Adrenal gland (tissue), 5 donors: ENCODE data around the gene C5orf15.

ENCODE experiments used
- POLR2A ChIP-seq, 2 donors: fragments of 450-650 bp; IDR thresholded peaks; one replicate each; pipeline ENCODE4 v1.6.1; 2017; ENCODE audit warnings: antibody characterized with exemption in 2 of 2, mild to moderate bottlenecking in 2 of 2, moderate library complexity in 1 of 2
- TF ChIP-seq, protein P1 (sequence below), 6 experiments: fragments of 450-650 bp in 4 of 6; fragments of 200-600 bp in 2 of 6; sonication (generic) in 1 of 6; IDR thresholded peaks; 1 replicate in 5 of 6; 2 replicates in 1 of 6; pipeline versions ENCODE4 v1.5.1 to v1.8.0; 2016 to 2021; ENCODE audit warnings: antibody characterized with exemption in 6 of 6, mild to moderate bottlenecking in 2 of 6, moderate library complexity in 1 of 6
- donor health status: DM: no; HTN: no; CAD: no.

DNA sequence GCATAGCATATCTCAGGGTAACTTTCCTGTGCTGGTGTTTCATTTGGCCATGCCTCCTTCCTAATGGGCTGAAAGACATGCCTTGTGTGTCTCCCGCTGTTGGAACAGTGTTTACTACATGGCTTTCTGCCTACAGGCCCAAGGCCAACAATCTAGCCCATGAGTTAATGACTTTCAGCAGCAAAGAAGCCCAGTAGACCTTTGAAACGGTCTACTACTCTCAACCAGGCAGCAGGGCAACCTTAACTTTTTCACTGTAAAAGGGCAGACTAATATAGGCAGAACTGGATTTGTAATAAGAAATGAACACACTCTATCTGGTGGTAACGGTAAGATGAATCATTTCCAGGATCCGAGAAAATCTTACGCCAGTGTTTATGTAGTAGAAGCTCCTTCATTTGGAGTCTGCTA, 21.0 kb downstream of the C5orf15 start:
- TF ChIP-seq, protein P1, sequence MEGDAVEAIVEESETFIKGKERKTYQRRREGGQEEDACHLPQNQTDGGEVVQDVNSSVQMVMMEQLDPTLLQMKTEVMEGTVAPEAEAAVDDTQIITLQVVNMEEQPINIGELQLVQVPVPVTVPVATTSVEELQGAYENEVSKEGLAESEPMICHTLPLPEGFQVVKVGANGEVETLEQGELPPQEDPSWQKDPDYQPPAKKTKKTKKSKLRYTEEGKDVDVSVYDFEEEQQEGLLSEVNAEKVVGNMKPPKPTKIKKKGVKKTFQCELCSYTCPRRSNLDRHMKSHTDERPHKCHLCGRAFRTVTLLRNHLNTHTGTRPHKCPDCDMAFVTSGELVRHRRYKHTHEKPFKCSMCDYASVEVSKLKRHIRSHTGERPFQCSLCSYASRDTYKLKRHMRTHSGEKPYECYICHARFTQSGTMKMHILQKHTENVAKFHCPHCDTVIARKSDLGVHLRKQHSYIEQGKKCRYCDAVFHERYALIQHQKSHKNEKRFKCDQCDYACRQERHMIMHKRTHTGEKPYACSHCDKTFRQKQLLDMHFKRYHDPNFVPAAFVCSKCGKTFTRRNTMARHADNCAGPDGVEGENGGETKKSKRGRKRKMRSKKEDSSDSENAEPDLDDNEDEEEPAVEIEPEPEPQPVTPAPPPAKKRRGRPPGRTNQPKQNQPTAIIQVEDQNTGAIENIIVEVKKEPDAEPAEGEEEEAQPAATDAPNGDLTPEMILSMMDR (IDR thresholded peaks at IDR 0.05) = no peak
- no peak for TF ChIP-seq POLR2A (IDR thresholded peaks at IDR 0.05)
